HepG2 (cell line): ENCODE measurements around the gene CDC34. TPM values are rescaled to one million over a fixed set of nuclear protein-coding genes. Genes with fewer than 3 reads are reported as not detected.

Experiments used
- CHD2 ChIP-seq: IDR thresholded peaks from 2 replicates; pipeline ENCODE4 v1.6.1; 2011; ENCODE audit warnings: low read depth, low read length, improper control_type of control experiment
- HDAC6 ChIP-seq: fragments of 200-600 bp; sonication (generic); IDR thresholded peaks from 2 replicates; pipeline ENCODE4 v1.7.0; 2017; ENCODE audit warnings: mild to moderate bottlenecking, antibody characterized with exemption, low read length, low read depth
- KAT8 ChIP-seq: IDR thresholded peaks from 2 replicates; pipeline ENCODE4 v1.6.1; 2016; ENCODE audit warnings: missing genetic modification reagents, missing compliant biosample characterization
- MEIS1 ChIP-seq: sonication (generic); formaldehyde crosslinking; IDR thresholded peaks from 2 replicates; pipeline ENCODE4 v1.9.0; 2021; ENCODE audit warnings: mild to moderate bottlenecking, missing genetic modification reagents, moderate library complexity, borderline replicate concordance
- MTA1 ChIP-seq: sonication (generic); formaldehyde crosslinking; IDR thresholded peaks from 2 replicates; pipeline ENCODE4 v1.4.0; 2020; ENCODE audit warnings: missing genetic modification reagents, mild to moderate bottlenecking, borderline replicate concordance
- NR2F6 ChIP-seq, 2 experiments: IDR thresholded peaks; 2 replicates each; pipeline ENCODE4 v1.6.1; 2016; ENCODE audit warnings: antibody characterized with exemption in 1 of 2, mild to moderate bottlenecking in 1 of 2
- PCBP1 ChIP-seq: fragments of 200-400 bp; formaldehyde crosslinking; IDR thresholded peaks from 2 replicates; pipeline ENCODE4 v1.6.1; 2017; ENCODE audit warnings: mild to moderate bottlenecking, low read depth, low read length, borderline replicate concordance
- PHF8 ChIP-seq: sonication (generic); formaldehyde crosslinking; IDR thresholded peaks from 2 replicates; pipeline ENCODE4 v1.5.0; 2020; ENCODE audit warnings: missing genetic modification reagents
- ZNF256 ChIP-seq: sonication (generic); formaldehyde crosslinking; conservative IDR thresholded peaks from 2 replicates; pipeline ENCODE4 v1.4.0; 2020; ENCODE audit warnings: missing genetic modification reagents
- ZNF318 ChIP-seq: sonication (generic); formaldehyde crosslinking; IDR thresholded peaks from 2 replicates; pipeline ENCODE4 v1.4.0; 2020; ENCODE audit warnings: mild to moderate bottlenecking, missing genetic modification reagents
- ZNF333 ChIP-seq: sonication (generic); formaldehyde crosslinking; IDR thresholded peaks from 2 replicates; pipeline ENCODE4 v1.4.0; 2020; ENCODE audit warnings: mild to moderate bottlenecking, missing genetic modification reagents, borderline replicate concordance
- ZNF558 ChIP-seq: sonication (generic); formaldehyde crosslinking; IDR thresholded peaks from 2 replicates; pipeline ENCODE4 v1.9.0; 2022; ENCODE audit warnings: mild to moderate bottlenecking, missing genetic modification reagents, borderline replicate concordance
- ZNF691 ChIP-seq: sonication (generic); formaldehyde crosslinking; IDR thresholded peaks from 2 replicates; pipeline ENCODE4 v1.4.0; 2020; ENCODE audit warnings: missing genetic modification reagents, low read depth, mild to moderate bottlenecking, borderline replicate concordance
- ZNF724P ChIP-seq: sonication (generic); formaldehyde crosslinking; IDR thresholded peaks from 2 replicates; pipeline ENCODE4 v1.8.0; 2022; ENCODE audit warnings: missing genetic modification reagents, borderline replicate concordance
- polyA plus RNA-seq, 8 experiments: library from polyadenylated mRNA; depleted of rRNA in 3 of 8; stranded (reverse) in 7 of 8; unstranded in 1 of 8; fragments of >200 nt; fragmentation: Illumina TruSeq in 4 of 8; extraction: Trizol in 4 of 8; gene quantifications; 2 replicates each; pipeline versions ENCODE4 v1.2.1 to v1.2.3, GENCODE V29; 2011 to 2016; ENCODE audit warnings: low read depth in 4 of 8, missing spikeins in 1 of 8, mixed read lengths in 1 of 8; ENCODE audit not compliant: insufficient read depth in 1 of 8
- total RNA-seq, 5 experiments: library from RNA; depleted of rRNA; stranded (reverse); fragments of >200 nt; fragmentation: Illumina TruSeq; extraction: Trizol; gene quantifications; 2 replicates each; pipeline ENCODE4 v1.2.3, GENCODE V29; 2016; ENCODE audit warnings: low read depth in 1 of 5
- TF ChIP-seq, protein P1 (sequence below): sonication (generic); formaldehyde crosslinking; IDR thresholded peaks from 2 replicates; pipeline ENCODE4 v1.4.0; 2020; ENCODE audit warnings: missing genetic modification reagents

CDC34 gene
- total and polyA plus RNA-seq, 2 of the 13 experiments (the other 11 are each of a cell fraction or from before 2014, with no cell fraction given) = 138 to 150 TPM

DNA sequence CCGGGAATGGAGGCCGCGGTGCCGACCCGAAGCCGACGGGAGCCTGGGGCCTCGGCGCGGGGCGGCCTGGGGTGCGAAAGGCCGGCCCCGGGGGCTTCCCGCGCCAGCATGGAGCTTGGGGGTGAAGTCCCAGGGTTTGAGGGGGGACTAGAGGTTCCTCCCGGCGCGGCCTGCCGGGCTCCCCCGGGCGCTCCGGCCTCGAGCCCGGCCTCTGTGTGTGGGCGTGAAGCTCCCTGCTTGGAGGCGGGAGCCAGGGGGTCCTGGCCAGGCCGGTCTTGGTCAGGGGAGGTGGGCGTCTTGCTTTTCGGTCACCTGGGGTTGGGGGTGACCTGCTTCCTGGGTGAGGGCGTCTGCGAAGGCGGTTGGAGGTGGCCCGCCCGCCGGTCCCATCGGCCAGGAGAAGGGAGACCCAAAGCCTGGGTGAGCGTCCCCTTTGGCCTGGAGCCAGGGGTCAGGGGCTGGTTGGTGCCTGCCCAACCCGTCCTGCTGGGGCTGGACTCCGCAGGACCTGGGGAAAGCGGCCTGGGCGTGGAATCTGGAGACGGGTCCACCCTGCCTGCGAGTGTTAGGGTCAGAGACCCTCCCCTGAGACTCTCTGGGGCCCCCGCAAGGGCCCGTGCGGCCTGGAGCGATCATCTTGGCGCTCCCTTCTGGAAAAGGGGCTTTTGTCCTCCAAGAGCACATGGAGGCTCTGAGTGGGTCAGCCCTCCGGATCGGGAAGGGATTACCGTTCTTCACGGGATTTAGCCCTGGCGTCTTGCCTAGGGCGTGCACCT, 41.4 kb downstream of the CDC34 start (continued):
- TF ChIP-seq ZNF691 (CRISPR knock-in tag) = 0 out of 2 replicates have a peak, but pooled peaks have one; percentile 34
- no peak for TF ChIP-seq PCBP1
- 0 out of 2 replicates have a peak, but pooled peaks have one; percentile 20 for TF ChIP-seq KAT8 (CRISPR knock-in tag)
- TF ChIP-seq ZNF256 = no peak
- 0 out of 2 replicates have a peak, but pooled peaks have one; percentile 53 for TF ChIP-seq ZNF724P
- TF ChIP-seq MEIS1 (CRISPR knock-in tag) = peak; percentile 41; the same call in 1 of the 2 replicates
- TF ChIP-seq HDAC6 = 0 out of 2 replicates have a peak, but pooled peaks have one; percentile 32
- peak; percentile 7; the same call in 1 of the 2 replicates for TF ChIP-seq ZNF558 (CRISPR knock-in tag)
- peak; percentile 80; the same call in 1 of the 2 replicates for TF ChIP-seq MTA1
- peak; percentile 11; the same call in 1 of the 2 replicates for TF ChIP-seq NR2F6 (IDR thresholded peaks at IDR 0.05)
- no peak for TF ChIP-seq NR2F6 (CRISPR knock-in tag; IDR thresholded peaks at IDR 0.05)
- peak; percentile 71 for TF ChIP-seq CHD2
- TF ChIP-seq ZNF333 = 0 out of 2 replicates have a peak, but pooled peaks have one; percentile 4
- peak; percentile 45; the same call in 1 of the 2 replicates for TF ChIP-seq PHF8 (CRISPR knock-in tag)
- TF ChIP-seq ZNF318 (CRISPR knock-in tag) = no peak
- TF ChIP-seq, protein P1, sequence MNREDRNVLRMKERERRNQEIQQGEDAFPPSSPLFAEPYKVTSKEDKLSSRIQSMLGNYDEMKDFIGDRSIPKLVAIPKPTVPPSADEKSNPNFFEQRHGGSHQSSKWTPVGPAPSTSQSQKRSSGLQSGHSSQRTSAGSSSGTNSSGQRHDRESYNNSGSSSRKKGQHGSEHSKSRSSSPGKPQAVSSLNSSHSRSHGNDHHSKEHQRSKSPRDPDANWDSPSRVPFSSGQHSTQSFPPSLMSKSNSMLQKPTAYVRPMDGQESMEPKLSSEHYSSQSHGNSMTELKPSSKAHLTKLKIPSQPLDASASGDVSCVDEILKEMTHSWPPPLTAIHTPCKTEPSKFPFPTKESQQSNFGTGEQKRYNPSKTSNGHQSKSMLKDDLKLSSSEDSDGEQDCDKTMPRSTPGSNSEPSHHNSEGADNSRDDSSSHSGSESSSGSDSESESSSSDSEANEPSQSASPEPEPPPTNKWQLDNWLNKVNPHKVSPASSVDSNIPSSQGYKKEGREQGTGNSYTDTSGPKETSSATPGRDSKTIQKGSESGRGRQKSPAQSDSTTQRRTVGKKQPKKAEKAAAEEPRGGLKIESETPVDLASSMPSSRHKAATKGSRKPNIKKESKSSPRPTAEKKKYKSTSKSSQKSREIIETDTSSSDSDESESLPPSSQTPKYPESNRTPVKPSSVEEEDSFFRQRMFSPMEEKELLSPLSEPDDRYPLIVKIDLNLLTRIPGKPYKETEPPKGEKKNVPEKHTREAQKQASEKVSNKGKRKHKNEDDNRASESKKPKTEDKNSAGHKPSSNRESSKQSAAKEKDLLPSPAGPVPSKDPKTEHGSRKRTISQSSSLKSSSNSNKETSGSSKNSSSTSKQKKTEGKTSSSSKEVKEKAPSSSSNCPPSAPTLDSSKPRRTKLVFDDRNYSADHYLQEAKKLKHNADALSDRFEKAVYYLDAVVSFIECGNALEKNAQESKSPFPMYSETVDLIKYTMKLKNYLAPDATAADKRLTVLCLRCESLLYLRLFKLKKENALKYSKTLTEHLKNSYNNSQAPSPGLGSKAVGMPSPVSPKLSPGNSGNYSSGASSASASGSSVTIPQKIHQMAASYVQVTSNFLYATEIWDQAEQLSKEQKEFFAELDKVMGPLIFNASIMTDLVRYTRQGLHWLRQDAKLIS (CRISPR knock-in tag) = 0 out of 2 replicates have a peak, but pooled peaks have one; percentile 52
